ENCODE data around the gene UFD1.

- TF ChIP-seq CTCF (IDR thresholded peaks at IDR 0.05) (no peak), ZFX (IDR thresholded peaks at IDR 0.05; ENCODE audit: borderline replicate concordance) (no peak)
These were observed 38.4 kb downstream of the UFD1 start for GRCh38 chr22:19440411-19441195.

Measured in 22Rv1 (cell line).